T-helper 1 cell treated with Interleukin-12 subunit alpha and Interleukin-12 subunit beta and Interleukin-4 antibody, amounts not matched to agents 30 μg/mL and 1 μg/mL, for 36 hours (primary cell): ENCODE results near the gene GNAS.
"Not testable (repeated sequence)": the region's sequence is repeated elsewhere in the genome, so short reads cannot be mapped to it uniquely, and the experiment has no call there.

Source experiments
- H3K27ac Mint-ChIP-seq: one replicate; pipeline ENCODE4 v1.8.0; 2021; ENCODE audit warnings: mild to moderate bottlenecking, mixed read lengths
- H3K27me3 Mint-ChIP-seq: one replicate; pipeline ENCODE4 v1.8.0; 2021; ENCODE audit warnings: low read depth, mixed read lengths
- H3K36me3 Mint-ChIP-seq: one replicate; pipeline ENCODE4 v1.8.0; 2021; ENCODE audit warnings: low read depth, mixed read lengths
- H3K4me1 Mint-ChIP-seq: one replicate; pipeline ENCODE4 v1.8.0; 2021; ENCODE audit warnings: low read depth, mixed read lengths
- H3K4me3 Mint-ChIP-seq: one replicate; pipeline ENCODE4 v1.8.0; 2021; ENCODE audit warnings: mild to moderate bottlenecking, moderate library complexity, mixed read lengths
- H3K9me3 Mint-ChIP-seq: one replicate; pipeline ENCODE4 v1.8.0; 2021; ENCODE audit warnings: mixed read lengths

GNAS gene

DNA sequence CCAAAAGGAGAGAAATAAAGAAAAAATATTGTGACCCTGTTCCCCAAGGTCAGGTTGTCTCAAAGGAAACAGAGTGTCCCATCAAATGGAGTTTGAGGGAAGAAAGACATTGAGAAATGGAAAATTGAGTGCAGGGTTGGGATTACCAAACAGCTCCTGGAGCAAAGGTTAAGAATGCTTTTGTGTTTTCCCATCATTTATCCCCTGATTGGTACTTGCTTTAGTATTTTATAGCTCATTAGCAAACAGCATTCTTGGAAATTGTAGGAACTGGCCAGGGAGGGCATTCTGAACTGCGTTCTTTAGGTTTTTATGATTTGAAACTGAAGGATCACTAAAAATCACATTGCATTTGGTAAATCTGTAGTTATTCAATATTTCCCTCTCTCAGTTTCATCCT is 69.5 kb downstream of the GNAS start:
- Mint-ChIP-seq H3K36me3 (no peaks in the 10 kb centered on the region), H3K4me3 (no peak overlapping the region), H3K27ac (no peak overlapping the region), H3K27me3 (peaks cover 16% of the 10 kb centered on the region), H3K9me3 (no peaks in the 10 kb centered on the region), H3K4me1 (no peaks in the 10 kb centered on the region)

DNA sequence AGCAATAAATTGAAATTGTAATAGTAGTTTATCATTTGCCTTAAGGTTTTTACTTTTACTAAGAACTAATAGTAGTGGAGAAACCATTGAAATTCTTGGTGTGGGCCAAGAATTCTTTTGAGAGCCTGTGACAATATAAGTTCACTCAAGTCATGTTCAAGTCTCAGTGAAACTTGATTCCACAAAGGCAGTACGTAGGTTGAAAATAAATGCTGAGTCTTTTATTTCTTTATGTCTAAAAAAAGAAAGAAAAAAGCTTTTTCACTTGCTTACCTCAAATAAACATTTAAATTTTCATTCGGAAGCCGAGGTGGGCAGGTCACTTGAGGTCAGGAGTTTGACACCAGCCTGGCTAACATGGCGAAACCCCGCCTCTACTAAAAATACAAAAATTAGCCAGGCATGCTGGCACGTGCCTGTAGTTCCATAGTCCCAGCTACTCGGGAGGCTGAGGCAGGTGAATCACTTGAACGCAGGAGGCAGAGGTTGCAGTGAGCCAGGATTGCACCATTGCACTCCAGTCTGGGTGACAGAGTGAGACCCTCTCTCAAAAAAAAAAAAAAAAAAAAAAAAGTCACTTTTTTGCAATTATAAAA is 70.7 kb downstream of the GNAS start:
- no peaks in the 10 kb centered on the region for H3K36me3 Mint-ChIP-seq
- H3K9me3 Mint-ChIP-seq = no peaks in the 10 kb centered on the region
- peaks cover 16% of the 10 kb centered on the region for H3K27me3 Mint-ChIP-seq
- H3K4me1 Mint-ChIP-seq = no peaks in the 10 kb centered on the region
- H3K4me3 Mint-ChIP-seq = no peak overlapping the region
- H3K27ac Mint-ChIP-seq = no peak overlapping the region

- no peak overlapping the region for H3K27ac Mint-ChIP-seq
- peaks cover 13% of the 10 kb centered on the region for H3K27me3 Mint-ChIP-seq
- no peak overlapping the region for H3K4me3 Mint-ChIP-seq
- H3K9me3 Mint-ChIP-seq = no peaks in the 10 kb centered on the region
- H3K4me1 Mint-ChIP-seq = no peaks in the 10 kb centered on the region
- H3K36me3 Mint-ChIP-seq = no peaks in the 10 kb centered on the region
Measured at GRCh38 chr20:58926802-58927489, 74.4 kb downstream of the GNAS start.

DNA sequence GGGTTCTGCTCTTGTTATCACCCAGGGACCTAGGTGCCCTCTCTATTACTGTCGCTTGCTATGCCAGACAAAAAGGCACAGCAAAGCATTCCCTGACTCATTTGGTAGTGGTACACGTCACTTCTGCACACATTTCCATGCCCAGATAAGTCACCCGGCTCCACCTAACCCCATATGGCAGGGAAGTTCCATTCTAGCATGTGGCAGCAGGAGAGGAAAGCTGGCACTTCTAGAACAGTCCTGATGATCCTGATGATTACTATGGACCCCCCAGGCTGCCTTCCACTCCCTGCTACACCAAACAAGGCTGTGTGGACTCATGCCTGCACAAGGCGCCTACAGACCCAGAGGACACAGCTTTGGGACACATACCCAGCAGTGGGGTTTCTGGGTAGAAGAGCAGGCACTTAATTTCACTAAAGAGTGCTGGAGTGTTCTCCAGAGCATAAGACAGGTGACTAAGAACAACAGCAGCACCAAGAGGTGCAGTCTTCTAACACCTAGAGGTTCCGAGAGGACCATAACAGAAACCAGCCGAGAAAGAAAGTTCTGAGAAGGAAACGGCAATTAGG is 75.1 kb downstream of the GNAS start:
- H3K4me1 Mint-ChIP-seq = no peaks in the 10 kb centered on the region
- H3K27ac Mint-ChIP-seq = no peak overlapping the region
- H3K4me3 Mint-ChIP-seq = no peak overlapping the region
- H3K36me3 Mint-ChIP-seq = no peaks in the 10 kb centered on the region
- peaks cover 17% of the 10 kb centered on the region for H3K27me3 Mint-ChIP-seq
- no peaks in the 10 kb centered on the region for H3K9me3 Mint-ChIP-seq

GRCh38 chr20:58930496-58930895 is 78.0 kb downstream of the GNAS start:
- H3K27me3 Mint-ChIP-seq = peaks cover 30% of the 10 kb centered on the region
- no peaks in the 10 kb centered on the region for H3K9me3 Mint-ChIP-seq
- no peak overlapping the region for H3K4me3 Mint-ChIP-seq
- H3K36me3 Mint-ChIP-seq = no peaks in the 10 kb centered on the region
- no peaks in the 10 kb centered on the region for H3K4me1 Mint-ChIP-seq
- H3K27ac Mint-ChIP-seq = no peak overlapping the region

GRCh38 chr20:58932170-58932569 is 79.7 kb downstream of the GNAS start:
- no peak overlapping the region for H3K27ac Mint-ChIP-seq
- peaks cover 39% of the 10 kb centered on the region for H3K27me3 Mint-ChIP-seq
- H3K9me3 Mint-ChIP-seq = no peaks in the 10 kb centered on the region
- H3K36me3 Mint-ChIP-seq = no peaks in the 10 kb centered on the region
- no peaks in the 10 kb centered on the region for H3K4me1 Mint-ChIP-seq
- H3K4me3 Mint-ChIP-seq = no peak overlapping the region

- no peak overlapping the region for H3K27ac Mint-ChIP-seq
- no peaks in the 10 kb centered on the region for H3K4me1 Mint-ChIP-seq
- no peak overlapping the region for H3K4me3 Mint-ChIP-seq
- H3K36me3 Mint-ChIP-seq = no peaks in the 10 kb centered on the region
- peaks cover 59% of the 10 kb centered on the region for H3K27me3 Mint-ChIP-seq
- H3K9me3 Mint-ChIP-seq = no peaks in the 10 kb centered on the region
Measured at GRCh38 chr20:58938078-58938477, 85.6 kb downstream of the GNAS start.

- no peak overlapping the region for H3K4me3 Mint-ChIP-seq
Measured at GRCh38 chr20:58938541-58938940, 86.0 kb downstream of the GNAS start.

GRCh38 chr20:58941471-58941870 is 89.0 kb downstream of the GNAS start:
- peaks cover 44% of the 10 kb centered on the region for H3K27me3 Mint-ChIP-seq
- H3K36me3 Mint-ChIP-seq = no peaks in the 10 kb centered on the region
- no peaks in the 10 kb centered on the region for H3K4me1 Mint-ChIP-seq

More at GRCh38 chr20:58938541-58938940, 86.0 kb downstream of the GNAS start:
- Mint-ChIP-seq H3K27ac (no peak overlapping the region), H3K36me3 (no peaks in the 10 kb centered on the region), H3K27me3 (peaks cover 59% of the 10 kb centered on the region), H3K4me1 (no peaks in the 10 kb centered on the region), H3K9me3 (no peaks in the 10 kb centered on the region)

DNA sequence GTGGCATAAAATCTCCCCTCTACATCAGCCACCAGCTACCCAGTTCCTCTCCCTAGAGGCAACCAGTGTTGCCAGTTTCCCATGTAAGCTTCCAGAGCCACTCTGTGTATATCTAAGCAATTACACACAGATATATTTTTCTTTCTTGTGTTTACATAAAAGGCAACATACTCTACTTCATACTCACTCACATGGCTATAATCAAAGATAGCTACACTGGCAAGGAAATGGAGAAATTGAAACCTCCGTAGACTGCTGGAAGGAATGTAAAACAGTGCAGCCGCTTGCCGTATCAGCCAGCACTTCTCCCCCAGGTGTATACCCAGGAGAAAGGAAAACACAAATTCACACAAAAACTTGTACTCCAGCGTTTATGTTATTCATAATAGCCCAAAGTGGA is 90.0 kb downstream of the GNAS start:
- Mint-ChIP-seq H3K4me3 (no peak overlapping the region), H3K36me3 (no peaks in the 10 kb centered on the region), H3K4me1 (no peaks in the 10 kb centered on the region), H3K27me3 (peaks cover 37% of the 10 kb centered on the region), H3K9me3 (no peaks in the 10 kb centered on the region), H3K27ac (no peak overlapping the region)

More at GRCh38 chr20:58941471-58941870, 89.0 kb downstream of the GNAS start:
- no peak overlapping the region for H3K4me3 Mint-ChIP-seq
- no peak overlapping the region for H3K27ac Mint-ChIP-seq
- H3K9me3 Mint-ChIP-seq = no peaks in the 10 kb centered on the region

- no peak overlapping the region for H3K27ac Mint-ChIP-seq
Measured at GRCh38 chr20:58944610-58945009, 92.1 kb downstream of the GNAS start.

GRCh38 chr20:58945965-58946631 is 93.6 kb downstream of the GNAS start:
- H3K4me1 Mint-ChIP-seq = no peaks in the 10 kb centered on the region
- H3K9me3 Mint-ChIP-seq = no peaks in the 10 kb centered on the region
- H3K27me3 Mint-ChIP-seq = peaks cover 17% of the 10 kb centered on the region
- no peak overlapping the region for H3K4me3 Mint-ChIP-seq
- no peaks in the 10 kb centered on the region for H3K36me3 Mint-ChIP-seq
- no peak overlapping the region for H3K27ac Mint-ChIP-seq

More at GRCh38 chr20:58944610-58945009, 92.1 kb downstream of the GNAS start:
- H3K4me1 Mint-ChIP-seq = no peaks in the 10 kb centered on the region
- peaks cover 17% of the 10 kb centered on the region for H3K27me3 Mint-ChIP-seq
- H3K36me3 Mint-ChIP-seq = no peaks in the 10 kb centered on the region
- H3K9me3 Mint-ChIP-seq = no peaks in the 10 kb centered on the region
- H3K4me3 Mint-ChIP-seq = no peak overlapping the region

DNA sequence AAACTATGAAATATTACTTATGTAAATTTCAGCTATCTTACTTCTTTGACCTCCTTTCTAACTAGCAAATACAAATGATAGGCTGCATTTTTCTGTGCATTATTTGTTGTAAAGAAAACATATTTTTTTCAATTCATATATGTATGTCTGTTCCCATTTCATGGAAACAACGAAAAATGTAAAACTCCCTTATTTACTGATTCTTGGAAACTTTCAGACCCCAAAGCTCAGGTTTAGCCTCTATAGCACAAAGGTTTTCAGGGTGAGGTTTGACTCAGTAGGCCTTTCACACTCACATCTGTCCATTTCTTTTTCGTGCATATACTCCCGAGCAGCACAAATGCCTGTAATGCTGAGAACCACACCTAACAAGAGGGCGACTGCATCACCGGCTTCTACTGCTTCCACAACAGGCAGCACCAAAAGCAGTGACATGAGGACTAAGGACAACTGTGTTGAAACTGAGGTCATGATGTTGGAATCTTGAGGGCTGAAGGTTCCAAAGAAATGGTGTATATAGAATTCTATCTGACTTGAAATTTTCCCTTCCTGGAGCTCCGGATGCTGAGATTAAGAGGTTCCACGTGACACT is 95.4 kb downstream of the GNAS start:
- not testable (repeated sequence) for H3K9me3 Mint-ChIP-seq, H3K36me3 Mint-ChIP-seq, H3K4me3 Mint-ChIP-seq, H3K4me1 Mint-ChIP-seq, H3K27ac Mint-ChIP-seq
- H3K27me3 Mint-ChIP-seq = peaks cover 14% of the 10 kb centered on the region

DNA sequence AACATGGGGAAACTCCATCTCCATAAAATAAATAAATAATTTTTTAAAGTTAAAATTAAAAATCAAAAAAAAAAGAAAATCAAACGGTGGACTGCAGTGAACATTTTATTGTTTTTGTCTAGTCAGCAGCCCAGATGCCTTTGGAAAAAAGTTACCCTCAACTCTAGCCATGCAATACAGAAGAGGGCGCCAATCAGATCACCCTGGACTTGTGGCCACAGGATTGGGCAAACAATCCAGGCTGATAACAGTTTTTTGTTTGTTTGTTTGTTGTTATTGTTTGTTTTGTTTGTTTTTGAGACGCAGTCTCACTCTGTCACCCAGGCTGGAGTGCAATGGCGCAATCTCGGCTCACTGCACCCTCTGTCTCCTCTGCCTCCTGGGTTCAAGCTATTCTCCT is 98.1 kb downstream of the GNAS start:
- peaks cover 18% of the 10 kb centered on the region for H3K27me3 Mint-ChIP-seq
- no peak overlapping the region for H3K4me3 Mint-ChIP-seq
- H3K27ac Mint-ChIP-seq = no peak overlapping the region
- H3K4me1 Mint-ChIP-seq = no peaks in the 10 kb centered on the region
- no peaks in the 10 kb centered on the region for H3K9me3 Mint-ChIP-seq
- H3K36me3 Mint-ChIP-seq = no peaks in the 10 kb centered on the region
